GM18909 (cell line): ENCODE results near the gene PASK.

Source experiments
- ATAC-seq: cut with Tn5 transposase; IDR thresholded peaks from one replicate; pipeline ENCODE4 v1.9.1; 2021; ENCODE audit warnings: mild to moderate bottlenecking; ENCODE audit not compliant: unreplicated experiment, poor library complexity

PASK gene

GRCh38 chr2:241088791-241089732 is 60.2 kb downstream of the PASK start:
- ATAC-seq, result no peak

GRCh38 chr2:241088376-241088775 is 60.9 kb downstream of the PASK start:
- peak; percentile 51 for ATAC-seq

GRCh38 chr2:241087420-241088268 is 61.6 kb downstream of the PASK start:
- peak; percentile 65 for ATAC-seq

GRCh38 chr2:241084856-241085444 is 64.3 kb downstream of the PASK start:
- no peak for ATAC-seq

GRCh38 chr2:241083091-241083415 is 66.2 kb downstream of the PASK start:
- no peak for ATAC-seq

- ATAC-seq, result no peak
Observed at GRCh38 chr2:241082341-241083090, 66.8 kb downstream of the PASK start.

GRCh38 chr2:241081643-241082340 is 67.5 kb downstream of the PASK start:
- no peak for ATAC-seq

- no peak for ATAC-seq
Observed at GRCh38 chr2:241081190-241081642, 68.1 kb downstream of the PASK start.

GRCh38 chr2:241080405-241081189 is 68.7 kb downstream of the PASK start:
- no peak for ATAC-seq

GRCh38 chr2:241074901-241075540 is 74.3 kb downstream of the PASK start:
- no peak for ATAC-seq

GRCh38 chr2:241074065-241074818 is 75.0 kb downstream of the PASK start:
- ATAC-seq, result no peak

GRCh38 chr2:241073166-241074064 is 75.9 kb downstream of the PASK start:
- ATAC-seq, result no peak

GRCh38 chr2:241072553-241073165 is 76.6 kb downstream of the PASK start:
- ATAC-seq, result no peak

GRCh38 chr2:241072151-241072550 is 77.1 kb downstream of the PASK start:
- ATAC-seq, result no peak

- no peak for ATAC-seq
Observed at GRCh38 chr2:241071677-241072111, 77.6 kb downstream of the PASK start.
